IMR-90 (cell line): Measurements from ENCODE around the gene IL1RL1. TPM values are rescaled to one million over a fixed set of nuclear protein-coding genes. Genes with fewer than 3 reads are reported as not detected.

Experiments
- ATAC-seq: fragments of 200-7000 bp; cut with Tn5 transposase; 2 replicates; pipeline ENCODE4 v1.9.1; 2020; ENCODE audit warnings: low read depth, mild to moderate bottlenecking, moderate library complexity
- BruUV-seq: library from RNA; stranded (reverse); fragments of 400-500 nt; replicated peaks from 2 replicates; lab custom pipeline; 2021; lab: Mats Ljungman, UMichigan
- CTCF ChIA-PET: fragments of 300-600 bp; formaldehyde crosslinking; extraction: SDS; loops from one replicate; lab custom pipeline; 2021; ENCODE audit warnings: antibody characterized with exemption; lab: Yijun Ruan, JAX
- POLR2A ChIA-PET: fragments of 300-600 bp; sonication (Branson Sonifier 250); formaldehyde crosslinking; loops from one replicate; lab custom pipeline; 2022; ENCODE audit warnings: antibody characterized with exemption; ENCODE audit not compliant: unreplicated experiment; lab: Charles Lee
- DNase-seq: peaks from one replicate; pipeline ENCODE4 v3.0.0; 2013
- H2AFZ ChIP-seq: replicated peaks from 2 replicates; pipeline ENCODE3; 2013; ENCODE audit warnings: low read length, mild to moderate bottlenecking; ENCODE audit not compliant: poor library complexity
- H2AK5ac ChIP-seq: 2 replicates; pipeline ENCODE4 v1.6.1; 2013; ENCODE audit warnings: low read depth, low read length, inconsistent platforms
- H2AK9ac ChIP-seq: replicated peaks from 2 replicates; pipeline ENCODE3; 2013; ENCODE audit warnings: mild to moderate bottlenecking, low read depth, low read length, moderate library complexity; ENCODE audit not compliant: poor library complexity
- H2BK120ac ChIP-seq: 2 replicates; pipeline ENCODE4 v1.6.1; 2013; ENCODE audit warnings: low read depth, low read length, inconsistent platforms
- H2BK15ac ChIP-seq: 3 replicates; pipeline ENCODE4 v1.6.1; 2013; ENCODE audit warnings: low read depth, low read length, inconsistent platforms
- H2BK20ac ChIP-seq: 2 replicates; pipeline ENCODE4 v1.6.1; 2013; ENCODE audit warnings: low read depth, mild to moderate bottlenecking, inconsistent platforms, low read length, moderate library complexity
- H2BK5ac ChIP-seq: 2 replicates; pipeline ENCODE4 v1.6.1; 2013; ENCODE audit warnings: mild to moderate bottlenecking, low read depth, low read length, inconsistent platforms; ENCODE audit not compliant: poor library complexity, severe bottlenecking
- H3K14ac ChIP-seq: replicated peaks from 2 replicates; pipeline ENCODE4 v1.6.1; 2013; ENCODE audit warnings: low read depth, low read length, inconsistent platforms
- H3K18ac ChIP-seq: 2 replicates; pipeline ENCODE4 v1.6.1; 2013; ENCODE audit warnings: low read depth, low read length, control low read depth
- H3K23ac ChIP-seq: 2 replicates; pipeline ENCODE4 v1.6.1; 2013; ENCODE audit warnings: low read depth, low read length, inconsistent platforms
- H3K27ac ChIP-seq: 2 replicates; pipeline ENCODE4 v1.5.1; 2013; ENCODE audit warnings: mild to moderate bottlenecking, control low read depth, low read length; ENCODE audit not compliant: insufficient read depth
- H3K27me3 ChIP-seq: 2 replicates; pipeline ENCODE4 v1.6.1; 2013; ENCODE audit warnings: low read length; ENCODE audit not compliant: control insufficient read depth, insufficient read depth
- H3K36me3 ChIP-seq: 2 replicates; pipeline ENCODE4 v1.6.1; 2013; ENCODE audit warnings: low read length, mixed read lengths; ENCODE audit not compliant: control insufficient read depth, insufficient read depth
- H3K4ac ChIP-seq: 2 replicates; pipeline ENCODE4 v1.6.1; 2013; ENCODE audit warnings: low read depth, low read length, inconsistent platforms
- H3K4me1 ChIP-seq: 2 replicates; pipeline ENCODE4 v1.6.1; 2013; ENCODE audit warnings: low read length, mixed read lengths; ENCODE audit not compliant: control insufficient read depth, insufficient read depth
- H3K4me2 ChIP-seq: 2 replicates; pipeline ENCODE4 v1.6.1; 2013; ENCODE audit warnings: low read depth, mild to moderate bottlenecking, control low read depth, low read length, moderate library complexity
- H3K4me3 ChIP-seq: 2 replicates; pipeline ENCODE4 v1.5.1; 2013; ENCODE audit warnings: low read depth, mild to moderate bottlenecking, control low read depth, low read length, moderate library complexity; ENCODE audit not compliant: insufficient read depth
- H3K56ac ChIP-seq: 2 replicates; pipeline ENCODE4 v1.6.1; 2013; ENCODE audit warnings: low read length, inconsistent platforms; ENCODE audit not compliant: insufficient read depth; ENCODE audit errors: extremely low read depth
- H3K79me1 ChIP-seq, 2 experiments: 2 replicates each; pipeline ENCODE4 v1.6.1; 2013; ENCODE audit warnings: low read length in 2 of 2, inconsistent platforms in 1 of 2, low read depth in 1 of 2
- H3K9ac ChIP-seq: 2 replicates; pipeline ENCODE4 v1.6.1; 2013; ENCODE audit warnings: low read depth, low read length, control low read depth
- H3K9me1 ChIP-seq: 2 replicates; pipeline ENCODE4 v1.6.1; 2013; ENCODE audit warnings: low read length, inconsistent platforms; ENCODE audit not compliant: insufficient read depth
- H3K9me3 ChIP-seq: 2 replicates; pipeline ENCODE4 v1.6.1; 2013; ENCODE audit warnings: low read length; ENCODE audit not compliant: control insufficient read depth, insufficient read depth
- H4K20me1 ChIP-seq: 2 replicates; pipeline ENCODE4 v1.6.1; 2013; ENCODE audit warnings: low read length, inconsistent platforms; ENCODE audit not compliant: insufficient read depth
- H4K5ac ChIP-seq: 2 replicates; pipeline ENCODE4 v1.6.1; 2013; ENCODE audit warnings: mild to moderate bottlenecking, low read depth, low read length, control low read depth
- H4K8ac ChIP-seq, 2 experiments: 2 replicates each; pipeline ENCODE4 v1.6.1; 2013; ENCODE audit warnings: low read depth in 2 of 2, low read length in 2 of 2, control low read depth in 1 of 2, inconsistent platforms in 1 of 2
- H4K91ac ChIP-seq: 2 replicates; pipeline ENCODE4 v1.6.1; 2013; ENCODE audit warnings: low read depth, low read length, inconsistent platforms; ENCODE audit not compliant: insufficient read depth
- BHLHE40 ChIP-seq: fragments of 150-350 bp; IDR thresholded peaks from 2 replicates; pipeline ENCODE4 v1.6.1; 2016; ENCODE audit warnings: mild to moderate bottlenecking, low read depth, low read length
- CEBPB ChIP-seq: IDR thresholded peaks from 2 replicates; pipeline ENCODE4 v1.6.1; 2012; ENCODE audit warnings: low read depth, low read length, improper control_type of control experiment
- MAFK ChIP-seq: IDR thresholded peaks from 2 replicates; pipeline ENCODE4 v1.6.1; 2012; ENCODE audit warnings: low read depth, low read length, improper control_type of control experiment
- RCOR1 ChIP-seq: IDR thresholded peaks from 2 replicates; pipeline ENCODE4 v1.6.1; 2012; ENCODE audit warnings: mild to moderate bottlenecking, low read length, improper control_type of control experiment; ENCODE audit not compliant: insufficient replicate concordance
- SMC3 ChIP-seq: fragments of 150-350 bp; IDR thresholded peaks from 2 replicates; pipeline ENCODE4 v1.6.1; 2016; ENCODE audit warnings: low read depth, mild to moderate bottlenecking, antibody characterized with exemption, low read length, moderate library complexity
- WGBS, 2 experiments: methylation state at CpG; one replicate each; pipeline versions ENCODE4 v1.1.5 to v1.1.7; 2013; ENCODE audit warnings: missing lambda C conversion rate in 2 of 2; ENCODE audit not compliant: insufficient read length in 1 of 2; ENCODE audit errors: extremely low coverage in 2 of 2; 5-methylcytosine and 5-hydroxymethylcytosine counted together
- dilution Hi-C: fragments of 300-500 bp; cut with HindIII; formaldehyde crosslinking; loops from one replicate; pipeline ENCODE4 v1.14.3; 2018; ENCODE audit warnings: low sequenced_read_pairs; ENCODE audit not compliant: unreplicated experiment
- in situ Hi-C: fragments of 300-500 bp; cut with MboI; formaldehyde crosslinking; loops from 3 replicates; pipeline ENCODE4 v1.14.3; 2019; ENCODE audit warnings: low sequenced_read_pairs, inconsistent platforms, mixed read lengths
- intact Hi-C: fragments of 100-400 bp; cut with micrococcal nuclease; formaldehyde crosslinking; loops from 2 replicates; pipeline ENCODE4 v1.10.0; 2022
- polyA plus RNA-seq, 3 experiments: library from polyadenylated mRNA; depleted of rRNA; stranded (reverse); fragments of >200 nt; gene quantifications; 2 replicates each; pipeline ENCODE4 v1.2.3, GENCODE V29; 2012; ENCODE audit warnings: low replicate concordance in 1 of 3
- total RNA-seq: library from RNA; depleted of rRNA; stranded (reverse); fragments of >200 nt; gene quantifications from 2 replicates; pipeline ENCODE4 v1.2.3, GENCODE V29; 2012

The IL1RL1 gene
- total and polyA plus RNA-seq, 2 of the 4 experiments (the other 2 are of a cell fraction) = under 0.01 to 0.14 TPM

DNA sequence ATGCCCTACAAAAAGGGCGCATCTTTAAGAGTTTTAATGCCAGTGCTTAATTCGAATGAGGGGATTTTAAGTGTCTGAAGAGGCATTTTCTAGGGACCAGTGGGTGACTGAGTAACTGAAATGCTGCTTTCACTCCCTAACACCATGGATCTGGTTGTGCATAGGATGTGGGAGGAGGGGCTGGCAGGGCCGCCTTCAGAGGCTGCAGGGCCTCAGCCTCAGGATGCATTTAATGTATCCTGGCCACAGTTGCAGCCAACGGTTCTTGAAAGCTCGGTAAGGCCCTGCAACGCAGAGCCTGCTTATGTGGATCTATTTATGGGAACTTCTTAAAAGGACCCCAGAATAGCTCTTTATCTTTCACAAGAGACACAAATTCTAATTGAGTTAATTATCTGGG lies 85.8 kb downstream of the IL1RL1 start:
- no peak overlapping the region for H4K91ac ChIP-seq
- in situ Hi-C loops = no loop called here
- dilution Hi-C loops = no loop called here
- no peak overlapping the region for H2BK20ac ChIP-seq
- no peaks in the 10 kb centered on the region for H3K9me1 ChIP-seq
- H2BK5ac ChIP-seq = no peak overlapping the region
- no peak overlapping the region for H4K8ac ChIP-seq
- POLR2A ChIA-PET = no interaction called here
- no peak for DNase-seq
- intact Hi-C loops = no loop called here
- no peaks in the 10 kb centered on the region for H3K36me3 ChIP-seq
- H3K4me2 ChIP-seq = no peak overlapping the region
- H3K4me1 ChIP-seq = no peaks in the 10 kb centered on the region
- no peak overlapping the region for H2AK5ac ChIP-seq
- ATAC-seq = no peak
- H2BK15ac ChIP-seq = no peak overlapping the region
- H3K4me3 ChIP-seq = no peak overlapping the region
- H3K27ac ChIP-seq = no peak overlapping the region
- WGBS, 2 experiments = no CpG with 5 or more reads among the region's 6 CpGs
- no peaks in the 10 kb centered on the region for H3K9me3 ChIP-seq
- H3K27me3 ChIP-seq = no peaks in the 10 kb centered on the region; the same call in 1 of the 2 replicates
- BruUV-seq = no TSS peak
- CTCF ChIA-PET = interaction anchor here (1.4 kb wide), 1 partner anchor 9 kb away, joined by 3 read pairs; no protein-coding TSS in a partner anchor
- H4K5ac ChIP-seq = no peak overlapping the region
- no peak overlapping the region for H3K4ac ChIP-seq
- no peak overlapping the region for H3K14ac ChIP-seq
- no peak overlapping the region for H3K9ac ChIP-seq
- no peak overlapping the region for H3K23ac ChIP-seq
- no peak overlapping the region for H2BK120ac ChIP-seq
- no peak overlapping the region for H3K56ac ChIP-seq
- no peak overlapping the region for H3K18ac ChIP-seq
- TF ChIP-seq SMC3 (no peak), MAFK (no peak), BHLHE40 (no peak), RCOR1 (no peak), CEBPB (no peak)
- no peaks in the 10 kb centered on the region for H3K79me1 ChIP-seq
- H2AK9ac ChIP-seq = no peak overlapping the region
- H2AFZ ChIP-seq = no peak overlapping the region
- H4K20me1 ChIP-seq = no peaks in the 10 kb centered on the region
